Neural cell (in vitro differentiated cells): ENCODE data around the gene COLGALT1. TPM values are rescaled to one million over a fixed set of nuclear protein-coding genes. Genes with fewer than 3 reads are reported as not detected.

Source experiments
- H2AFZ ChIP-seq: fragments of 200-600, 300-800 bp; sonication (generic), shearing (Covaris generic); 2 replicates; pipeline ENCODE4 v1.6.0; 2014; ENCODE audit warnings: low read depth, mild to moderate bottlenecking, antibody characterized with exemption, low read length, moderate library complexity
- H3F3A ChIP-seq: fragments of 200-600 bp; shearing (Covaris generic); 2 replicates; pipeline ENCODE4 v1.6.1; 2016; ENCODE audit warnings: mild to moderate bottlenecking, moderate library complexity, mixed read lengths, antibody characterized with exemption, low read length; ENCODE audit not compliant: insufficient read depth, poor library complexity, severe bottlenecking
- H3K27ac ChIP-seq: fragments of 200-600, 300-800 bp; sonication (generic), shearing (Covaris generic); 2 replicates; pipeline ENCODE4 v1.5.1; 2014; ENCODE audit warnings: mild to moderate bottlenecking, low read length, moderate library complexity
- H3K27me3 ChIP-seq: fragments of 300-800, 200-600 bp; sonication (generic), shearing (Covaris generic); 2 replicates; pipeline ENCODE4 v1.6.0; 2014; ENCODE audit warnings: mild to moderate bottlenecking, low read depth, low read length, moderate library complexity; ENCODE audit not compliant: insufficient read depth
- H3K36me3 ChIP-seq: fragments of 300-800, 200-600 bp; sonication (generic), shearing (Covaris generic); 2 replicates; pipeline ENCODE4 v1.5.1; 2014; ENCODE audit warnings: mild to moderate bottlenecking, antibody characterized with exemption, low read length, moderate library complexity; ENCODE audit not compliant: insufficient read depth
- H3K4me2 ChIP-seq: fragments of 300-800, 200-600 bp; sonication (generic), shearing (Covaris generic); 2 replicates; pipeline ENCODE4 v1.6.0; 2014; ENCODE audit warnings: mild to moderate bottlenecking, low read length
- H3K4me3 ChIP-seq: fragments of 300-800, 200-600 bp; sonication (generic), shearing (Covaris generic); 2 replicates; pipeline ENCODE4 v1.5.1; 2014; ENCODE audit warnings: mild to moderate bottlenecking, low read length, moderate library complexity
- H3K79me2 ChIP-seq: fragments of 200-600 bp; shearing (Covaris generic); replicated peaks from 2 replicates; pipeline ENCODE4 v1.6.0; 2014; ENCODE audit warnings: mild to moderate bottlenecking, low read length, moderate library complexity; ENCODE audit not compliant: insufficient read depth
- H3K9ac ChIP-seq: fragments of 300-800, 200-600 bp; sonication (generic), shearing (Covaris generic); 2 replicates; pipeline ENCODE4 v1.6.1; 2016; ENCODE audit warnings: mild to moderate bottlenecking, low read length, mixed read lengths
- H3K9me2 ChIP-seq: fragments of 200-600 bp; shearing (Covaris generic); 2 replicates; pipeline ENCODE4 v1.6.1; 2016; ENCODE audit warnings: mild to moderate bottlenecking, low read length, mixed read lengths; ENCODE audit not compliant: insufficient read depth
- H3K9me3 ChIP-seq: fragments of 200-600, 300-800 bp; sonication (generic), shearing (Covaris generic); 2 replicates; pipeline ENCODE4 v1.6.1; 2016; ENCODE audit warnings: mild to moderate bottlenecking, mixed run types, low read length, moderate library complexity, mixed read lengths
- H4K20me1 ChIP-seq: fragments of 200-600 bp; shearing (Covaris generic); 2 replicates; pipeline ENCODE4 v1.6.1; 2016; ENCODE audit warnings: mild to moderate bottlenecking, mixed run types; ENCODE audit not compliant: insufficient read depth
- CTCF ChIP-seq: fragments of 450-650 bp; IDR thresholded peaks from 2 replicates; pipeline ENCODE4 v1.5.1; 2014; ENCODE audit warnings: antibody characterized with exemption, mild to moderate bottlenecking, moderate library complexity; ENCODE audit not compliant: poor library complexity, severe bottlenecking
- EP300 ChIP-seq: fragments of 450-650 bp; conservative IDR thresholded peaks from 2 replicates; pipeline ENCODE4 v1.6.1; 2014; ENCODE audit warnings: antibody characterized with exemption, mild to moderate bottlenecking, moderate library complexity; ENCODE audit not compliant: poor library complexity, severe bottlenecking
- EZH2 ChIP-seq: fragments of 200-600, 300-800 bp; shearing (Covaris generic), sonication (generic); IDR thresholded peaks from 2 replicates; pipeline ENCODE4 v1.6.1; 2014; ENCODE audit warnings: antibody characterized with exemption, low read length, borderline replicate concordance, mild to moderate bottlenecking; ENCODE audit not compliant: insufficient read depth, poor library complexity, severe bottlenecking
- MXI1 ChIP-seq: fragments of 450-650 bp; conservative IDR thresholded peaks from 2 replicates; pipeline ENCODE4 v1.6.1; 2014; ENCODE audit warnings: antibody characterized with exemption, mild to moderate bottlenecking; ENCODE audit not compliant: poor library complexity, severe bottlenecking
- POLR2AphosphoS5 ChIP-seq: IDR thresholded peaks from 2 replicates; pipeline ENCODE4 v1.6.1; 2012
- RAD21 ChIP-seq: fragments of 450-650 bp; conservative IDR thresholded peaks from 2 replicates; pipeline ENCODE4 v1.6.1; 2014; ENCODE audit warnings: antibody characterized with exemption, mild to moderate bottlenecking, moderate library complexity
- REST ChIP-seq: IDR thresholded peaks from 2 replicates; pipeline ENCODE4 v1.6.1; 2012; ENCODE audit warnings: borderline replicate concordance
- SMC3 ChIP-seq: fragments of 450-650 bp; conservative IDR thresholded peaks from 2 replicates; pipeline ENCODE4 v1.6.1; 2014; ENCODE audit warnings: antibody characterized with exemption, mild to moderate bottlenecking, moderate library complexity; ENCODE audit not compliant: poor library complexity
- TAF1 ChIP-seq: IDR thresholded peaks from 2 replicates; pipeline ENCODE4 v1.6.1; 2012; ENCODE audit warnings: low read depth
- polyA plus RNA-seq: library from polyadenylated mRNA; depleted of rRNA; stranded (reverse); fragments of >200 nt; gene quantifications from 2 replicates; pipeline ENCODE4 v1.2.3, GENCODE V29; 2014

Gene COLGALT1
- polyA plus RNA-seq, 1 donor from 2014 or later, result 18.8 TPM

- no peak overlapping the region for H3K4me2 ChIP-seq
- H3K9me2 ChIP-seq, result no peaks in the 10 kb centered on the region
- no peaks in the 10 kb centered on the region for H3K9me3 ChIP-seq
- H3F3A ChIP-seq, result no peaks in the 10 kb centered on the region
- H3K4me3 ChIP-seq, result no peak overlapping the region
- no peak for TF ChIP-seq CTCF
- TF ChIP-seq EZH2, result no peak
- TF ChIP-seq EP300, result no peak
- no peak for TF ChIP-seq POLR2AphosphoS5
- TF ChIP-seq MXI1, result no peak
- no peaks in the 10 kb centered on the region for H3K27me3 ChIP-seq
- no peak overlapping the region for H2AFZ ChIP-seq
- H4K20me1 ChIP-seq, result no peaks in the 10 kb centered on the region
- peaks cover 13% of the 10 kb centered on the region for H3K36me3 ChIP-seq
- no peak overlapping the region for H3K27ac ChIP-seq
- H3K79me2 ChIP-seq, result no peaks in the 10 kb centered on the region
- no peak overlapping the region for H3K9ac ChIP-seq
These were observed 69.0 kb downstream of the COLGALT1 start for GRCh38 chr19:17624314-17624991.

- Histone ChIP-seq H3K27me3 (no peaks in the 10 kb centered on the region), H3K4me3 (no peak overlapping the region), H3K9me3 (no peaks in the 10 kb centered on the region), H4K20me1 (no peaks in the 10 kb centered on the region), H3K36me3 (peaks cover 13% of the 10 kb centered on the region), H3K27ac (no peak overlapping the region), H3F3A (no peaks in the 10 kb centered on the region), H3K9me2 (no peaks in the 10 kb centered on the region), H3K79me2 (no peaks in the 10 kb centered on the region), H2AFZ (no peak overlapping the region), H3K4me2 (no peak overlapping the region), H3K9ac (no peak overlapping the region)
- TF ChIP-seq RAD21, result no peak
- TF ChIP-seq POLR2AphosphoS5, result no peak
- no peak for TF ChIP-seq CTCF
- TF ChIP-seq MXI1, result no peak
- no peak for TF ChIP-seq REST
- TF ChIP-seq TAF1, result no peak
- TF ChIP-seq EZH2, result no peak
- no peak for TF ChIP-seq SMC3
These were observed 69.6 kb downstream of the COLGALT1 start for GRCh38 chr19:17625043-17625442.
